NCI-H2107 treated with DMSO at 0.1 percent for 48 hours (cell line): ENCODE measurements around the gene TJAP1.

ENCODE experiments used
- DNase-seq: peaks from one replicate; lab custom pipeline; 2025; ENCODE audit not compliant: unreplicated experiment; lab: John Stamatoyannopoulos, UW

The TJAP1 gene

GRCh38 chr6:43477235-43478007 is at the start of gene TJAP1:
TSS of gene TJAP1 (plus strand) at chr6:43477570. CDS start at chr6:43499002, 21,432 bp downstream.
- DNase-seq = peak; percentile 72

GRCh38 chr6:43428112-43428570 is 49.2 kb upstream of the TJAP1 start:
- no peak for DNase-seq

- no peak for DNase-seq
These were observed 48.5 kb upstream of the TJAP1 start for GRCh38 chr6:43428874-43429273.

GRCh38 chr6:43432009-43432945 is 45.1 kb upstream of the TJAP1 start:
- DNase-seq = no peak

GRCh38 chr6:43433148-43433547 is 44.2 kb upstream of the TJAP1 start:
- DNase-seq = no peak

- no peak for DNase-seq
These were observed 43.1 kb upstream of the TJAP1 start for GRCh38 chr6:43434001-43434840.

- no peak for DNase-seq
These were observed 42.4 kb upstream of the TJAP1 start for GRCh38 chr6:43434943-43435342.

GRCh38 chr6:43435682-43436437 is 41.5 kb upstream of the TJAP1 start:
- no peak for DNase-seq

GRCh38 chr6:43436577-43437282 is 40.6 kb upstream of the TJAP1 start:
- no peak for DNase-seq

- DNase-seq = no peak
These were observed 39.7 kb upstream of the TJAP1 start for GRCh38 chr6:43437700-43438099.

GRCh38 chr6:43442935-43443334 is 34.4 kb upstream of the TJAP1 start:
- no peak for DNase-seq

GRCh38 chr6:43444036-43444435 is 33.3 kb upstream of the TJAP1 start:
- DNase-seq = no peak

- no peak for DNase-seq
These were observed 32.8 kb upstream of the TJAP1 start for GRCh38 chr6:43444582-43444981.

- no peak for DNase-seq
These were observed 31.8 kb upstream of the TJAP1 start for GRCh38 chr6:43445576-43445975.

GRCh38 chr6:43447604-43448003 is 29.8 kb upstream of the TJAP1 start:
- DNase-seq = no peak

- DNase-seq = no peak
These were observed 28.5 kb upstream of the TJAP1 start for GRCh38 chr6:43448916-43449315.

GRCh38 chr6:43450699-43451131 is 26.7 kb upstream of the TJAP1 start:
- no peak for DNase-seq

GRCh38 chr6:43451348-43451747 is 26.0 kb upstream of the TJAP1 start:
- DNase-seq = no peak

GRCh38 chr6:43451939-43452338 is 25.4 kb upstream of the TJAP1 start:
- DNase-seq = no peak

GRCh38 chr6:43452896-43453295 is 24.5 kb upstream of the TJAP1 start:
- no peak for DNase-seq
